B cell (primary cell): Measurements from ENCODE around the gene CEP95.

Experiments
- CTCF ChIP-seq: fragments of 200-600 bp; IDR thresholded peaks from one replicate; pipeline ENCODE4 v1.8.0; 2022; ENCODE audit warnings: antibody characterized with exemption, mild to moderate bottlenecking
- EZH2 ChIP-seq: IDR thresholded peaks from 2 replicates; pipeline ENCODE4 v1.6.1; 2012; ENCODE audit warnings: borderline replicate concordance, low read depth, mild to moderate bottlenecking, moderate library complexity, low read length; ENCODE audit not compliant: insufficient read depth, poor library complexity, severe bottlenecking

- TF ChIP-seq CTCF: no peak
- no peak for TF ChIP-seq EZH2
Observed at GRCh38 chr17:64503821-64504768, 2.7 kb upstream of the CEP95 start.
